Retinal pigment epithelial cell (primary cell): Measurements from ENCODE around the gene ITM2A.

Source experiments
- DNase-seq: peaks from one replicate; pipeline ENCODE4 v3.0.0-alpha.2; 2010; ENCODE audit warnings: low read depth
- H3K4me3 ChIP-seq: 2 replicates; pipeline ENCODE4 v1.5.1; 2011; ENCODE audit warnings: mild to moderate bottlenecking, low read length, control low read depth, moderate library complexity
- TF ChIP-seq, protein P1 (sequence below): conservative IDR thresholded peaks from 2 replicates; pipeline ENCODE4 v1.5.1; 2011; ENCODE audit warnings: low read depth, low read length, control low read depth, inconsistent platforms

The ITM2A gene

DNA sequence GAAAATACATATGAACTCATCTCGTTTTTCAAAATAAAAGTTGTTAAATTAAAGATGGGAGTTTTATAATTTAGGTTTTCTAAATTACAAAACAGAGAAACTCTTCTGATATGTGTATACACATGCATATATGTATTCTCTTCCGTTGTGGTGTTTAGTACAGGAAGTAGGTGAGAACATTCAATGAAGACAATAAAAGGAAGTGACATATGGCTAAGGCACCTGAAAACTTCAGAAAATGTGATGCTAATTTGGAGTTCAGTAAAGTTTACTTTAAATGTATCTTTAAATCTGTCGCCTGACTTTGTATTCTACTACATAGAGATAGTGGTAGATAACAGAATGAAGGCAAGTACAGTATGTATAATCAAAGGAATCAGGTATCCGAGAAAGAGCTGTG is 33.5 kb upstream of the ITM2A start:
- TF ChIP-seq, protein P1, sequence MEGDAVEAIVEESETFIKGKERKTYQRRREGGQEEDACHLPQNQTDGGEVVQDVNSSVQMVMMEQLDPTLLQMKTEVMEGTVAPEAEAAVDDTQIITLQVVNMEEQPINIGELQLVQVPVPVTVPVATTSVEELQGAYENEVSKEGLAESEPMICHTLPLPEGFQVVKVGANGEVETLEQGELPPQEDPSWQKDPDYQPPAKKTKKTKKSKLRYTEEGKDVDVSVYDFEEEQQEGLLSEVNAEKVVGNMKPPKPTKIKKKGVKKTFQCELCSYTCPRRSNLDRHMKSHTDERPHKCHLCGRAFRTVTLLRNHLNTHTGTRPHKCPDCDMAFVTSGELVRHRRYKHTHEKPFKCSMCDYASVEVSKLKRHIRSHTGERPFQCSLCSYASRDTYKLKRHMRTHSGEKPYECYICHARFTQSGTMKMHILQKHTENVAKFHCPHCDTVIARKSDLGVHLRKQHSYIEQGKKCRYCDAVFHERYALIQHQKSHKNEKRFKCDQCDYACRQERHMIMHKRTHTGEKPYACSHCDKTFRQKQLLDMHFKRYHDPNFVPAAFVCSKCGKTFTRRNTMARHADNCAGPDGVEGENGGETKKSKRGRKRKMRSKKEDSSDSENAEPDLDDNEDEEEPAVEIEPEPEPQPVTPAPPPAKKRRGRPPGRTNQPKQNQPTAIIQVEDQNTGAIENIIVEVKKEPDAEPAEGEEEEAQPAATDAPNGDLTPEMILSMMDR = no peak
- H3K4me3 ChIP-seq = no peak overlapping the region
- DNase-seq = no peak

DNA sequence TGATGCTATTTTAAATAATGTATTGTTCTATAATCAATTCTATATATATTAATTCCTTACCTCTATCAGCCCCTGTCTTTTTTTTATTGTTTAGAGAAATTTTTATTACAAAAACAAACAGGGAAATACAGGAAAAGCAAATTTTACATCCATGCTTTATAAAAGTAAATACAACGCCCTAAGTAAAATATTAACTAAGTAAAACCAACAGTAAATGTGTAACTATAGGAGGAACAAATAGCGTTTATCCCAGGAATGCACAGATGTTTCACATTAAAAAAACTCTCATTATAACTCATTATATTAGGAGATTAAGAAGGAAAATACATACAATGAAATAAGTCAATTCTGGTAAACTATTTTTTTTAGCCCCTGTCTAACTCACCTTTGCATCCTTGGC is 8.2 kb upstream of the ITM2A start:
- DNase-seq = no peak
- H3K4me3 ChIP-seq = no peak overlapping the region
- TF ChIP-seq, protein P1 = no peak

DNA sequence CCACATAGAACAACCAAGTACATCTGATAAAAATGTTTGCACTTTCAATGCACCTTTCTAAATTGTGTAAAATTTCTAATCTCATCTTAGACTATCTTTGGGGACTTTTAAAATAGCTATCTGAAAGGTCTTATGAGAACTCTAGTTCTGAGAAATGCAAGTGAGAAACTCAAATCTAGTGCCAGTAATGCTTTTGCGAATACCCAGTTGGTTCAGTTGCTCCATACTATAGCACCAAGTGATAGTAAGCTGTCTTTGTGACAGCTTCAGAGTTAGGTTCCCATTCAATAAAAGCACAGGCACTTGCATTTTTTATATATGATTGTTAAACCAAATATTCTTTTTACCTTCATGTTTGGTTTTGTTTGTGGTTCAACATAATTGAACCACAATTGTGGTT is 4.5 kb upstream of the ITM2A start:
- TF ChIP-seq, protein P1 = no peak
- no peak overlapping the region for H3K4me3 ChIP-seq
- DNase-seq = no peak

DNA sequence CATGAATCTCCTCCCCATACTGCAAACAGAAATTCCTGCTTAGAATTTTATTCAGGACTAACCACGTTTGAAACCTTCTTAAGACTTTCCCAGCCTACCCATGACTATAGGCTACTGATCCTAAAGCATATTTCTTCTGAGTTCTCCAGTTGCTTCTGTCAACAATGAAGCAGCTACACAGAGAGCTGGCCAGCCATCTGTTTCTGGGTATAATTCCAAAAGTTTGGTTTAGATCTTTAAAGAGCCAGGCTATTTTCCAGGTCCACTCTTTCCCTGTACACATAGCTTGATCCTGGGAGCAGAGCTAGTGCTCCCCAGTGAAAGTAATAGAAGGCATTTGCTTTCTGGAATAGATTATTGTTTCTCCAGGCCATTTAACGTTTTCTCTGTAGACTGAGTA is 4.0 kb upstream of the ITM2A start:
- DNase-seq = no peak
- TF ChIP-seq, protein P1 = no peak
- H3K4me3 ChIP-seq = no peak overlapping the region

DNA sequence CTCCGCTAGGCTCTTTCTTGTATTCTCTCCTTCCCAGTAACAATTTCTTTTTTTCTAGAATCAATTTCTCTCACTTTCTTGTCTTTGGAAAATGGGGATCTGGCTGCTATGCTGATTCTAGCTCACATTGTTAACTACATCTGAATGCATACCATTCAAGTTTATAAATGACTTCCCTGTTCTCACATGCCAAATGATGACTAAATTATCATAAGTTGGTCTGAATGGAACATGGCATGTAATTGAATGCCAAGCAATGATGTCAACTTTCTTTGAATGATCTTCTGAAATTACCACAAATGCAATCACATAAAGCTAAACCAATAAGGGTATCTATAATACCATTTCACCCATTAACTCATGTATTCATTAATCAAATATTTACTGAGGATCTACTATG is 2.7 kb upstream of the ITM2A start:
- no peak for DNase-seq
- no peak overlapping the region for H3K4me3 ChIP-seq
- TF ChIP-seq, protein P1 = no peak

DNA sequence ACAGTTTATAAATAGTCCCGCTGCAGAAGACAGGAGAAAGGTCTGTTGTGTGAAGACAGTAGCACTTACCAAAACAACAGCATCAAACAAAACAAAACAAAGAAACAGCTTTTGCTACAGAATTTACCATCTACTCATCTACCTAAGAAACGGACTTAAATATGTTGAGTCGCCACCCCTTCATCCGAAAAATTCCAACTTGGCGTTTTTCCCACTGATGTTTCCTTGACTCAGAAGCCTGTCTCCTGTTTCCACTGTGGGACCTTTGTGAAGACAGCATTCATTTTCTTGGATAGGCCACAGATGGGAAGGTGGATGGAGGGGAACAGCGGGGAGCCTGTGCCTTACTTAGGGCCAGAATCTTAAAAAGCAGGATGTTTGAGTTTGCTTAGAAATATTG is 1.3 kb upstream of the ITM2A start:
- TF ChIP-seq, protein P1 = no peak
- DNase-seq = no peak

DNA sequence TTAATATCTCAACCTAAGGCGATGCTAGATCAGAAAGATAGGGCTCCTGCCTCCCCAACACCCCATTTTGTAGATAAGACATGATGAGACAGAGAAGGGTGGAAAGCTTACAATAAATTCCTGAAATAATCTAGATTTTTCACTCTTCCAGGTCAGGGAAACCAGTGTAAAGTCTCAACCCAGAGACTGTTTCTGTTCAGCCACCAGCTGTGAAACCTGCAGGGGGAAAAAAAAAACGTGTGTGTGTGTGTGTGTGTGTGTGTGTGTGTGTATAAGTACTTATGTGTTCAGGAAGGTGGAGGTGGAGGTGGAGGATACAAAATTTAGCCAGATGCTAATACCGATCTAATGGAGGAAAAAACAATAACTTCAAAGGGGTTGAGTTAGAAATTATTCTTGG is 773 bp upstream of the ITM2A start:
- TF ChIP-seq, protein P1 = no peak
- no peak overlapping the region for H3K4me3 ChIP-seq
- no peak for DNase-seq

More for the DNA sequence above, 1.3 kb upstream of the ITM2A start:
- no peak overlapping the region for H3K4me3 ChIP-seq
